SK-N-SH (cell line): Measurements from ENCODE around the gene CHSY1.

Experiments
- CHD2 ChIP-seq: fragments of 150-350 bp; IDR thresholded peaks from 2 replicates; pipeline ENCODE4 v1.6.1; 2018; ENCODE audit warnings: low read length; ENCODE audit not compliant: partially characterized antibody
- FOXJ3 ChIP-seq: sonication (generic); formaldehyde crosslinking; IDR thresholded peaks from 2 replicates; pipeline ENCODE4 v1.5.1; 2020; ENCODE audit warnings: mild to moderate bottlenecking, missing genetic modification reagents
- MXI1 ChIP-seq: IDR thresholded peaks from 2 replicates; pipeline ENCODE4 v1.6.1; 2012; ENCODE audit warnings: mild to moderate bottlenecking, low read depth, low read length, improper control_type of control experiment
- POLR2AphosphoS5 ChIP-seq: IDR thresholded peaks from 2 replicates; pipeline ENCODE4 v1.6.1; 2012; ENCODE audit warnings: low read depth, low read length
- TAF1 ChIP-seq: IDR thresholded peaks from 2 replicates; pipeline ENCODE4 v1.6.1; 2012; ENCODE audit warnings: low read depth, mild to moderate bottlenecking, low read length, moderate library complexity, borderline replicate concordance
- TF ChIP-seq, protein P1 (sequence below): IDR thresholded peaks from 2 replicates; pipeline ENCODE4 v1.6.1; 2012; ENCODE audit warnings: mild to moderate bottlenecking, low read depth, low read length, moderate library complexity

DNA sequence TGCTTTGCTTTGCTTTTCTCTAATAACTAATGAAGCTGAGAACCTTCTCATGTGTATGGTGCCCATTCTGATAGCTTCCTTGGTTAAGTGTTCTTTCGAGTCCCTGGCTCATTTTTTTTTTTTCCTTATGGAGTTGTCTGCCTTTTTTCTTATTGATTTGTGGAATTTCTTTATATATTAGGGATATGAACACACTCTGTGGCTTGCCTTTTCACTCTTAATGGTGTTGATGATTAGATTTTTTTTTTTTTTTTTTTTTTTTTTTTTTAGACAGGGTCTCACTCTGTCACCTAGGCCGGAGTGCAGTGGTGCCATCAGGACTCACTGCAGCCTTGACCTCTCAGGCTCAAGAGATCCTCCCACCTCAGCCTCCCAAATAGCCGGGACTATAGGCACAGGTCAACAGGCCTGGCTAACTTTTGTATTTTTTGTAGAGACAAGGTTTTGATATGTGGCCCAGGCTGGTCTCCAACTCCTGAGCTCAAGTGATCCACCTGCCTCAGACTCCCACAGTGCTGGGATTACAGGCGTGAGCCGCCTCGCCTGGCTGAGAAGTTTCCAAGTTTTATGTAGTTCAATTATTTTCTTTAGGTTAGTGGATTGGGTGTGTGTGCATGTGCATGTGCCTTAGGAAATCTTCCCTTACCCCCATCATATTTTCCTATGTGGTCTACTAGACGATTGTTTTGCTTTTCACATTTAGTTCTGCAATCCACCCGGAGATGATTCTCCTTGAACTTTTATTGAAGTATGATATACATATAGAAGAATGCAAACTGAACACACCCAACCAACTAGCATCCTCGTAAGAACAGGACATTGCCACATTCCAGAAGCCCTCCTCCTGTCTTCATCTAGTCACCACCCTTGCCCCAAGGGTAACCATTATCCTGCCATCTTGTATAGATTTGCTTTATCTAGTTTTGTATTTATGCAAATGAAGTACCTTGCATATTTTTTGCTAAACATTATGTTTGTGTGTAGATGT lies 44.9 kb upstream of the CHSY1 start:
- TF ChIP-seq CHD2 = no peak
- TF ChIP-seq TAF1 = no peak
- TF ChIP-seq, protein P1, sequence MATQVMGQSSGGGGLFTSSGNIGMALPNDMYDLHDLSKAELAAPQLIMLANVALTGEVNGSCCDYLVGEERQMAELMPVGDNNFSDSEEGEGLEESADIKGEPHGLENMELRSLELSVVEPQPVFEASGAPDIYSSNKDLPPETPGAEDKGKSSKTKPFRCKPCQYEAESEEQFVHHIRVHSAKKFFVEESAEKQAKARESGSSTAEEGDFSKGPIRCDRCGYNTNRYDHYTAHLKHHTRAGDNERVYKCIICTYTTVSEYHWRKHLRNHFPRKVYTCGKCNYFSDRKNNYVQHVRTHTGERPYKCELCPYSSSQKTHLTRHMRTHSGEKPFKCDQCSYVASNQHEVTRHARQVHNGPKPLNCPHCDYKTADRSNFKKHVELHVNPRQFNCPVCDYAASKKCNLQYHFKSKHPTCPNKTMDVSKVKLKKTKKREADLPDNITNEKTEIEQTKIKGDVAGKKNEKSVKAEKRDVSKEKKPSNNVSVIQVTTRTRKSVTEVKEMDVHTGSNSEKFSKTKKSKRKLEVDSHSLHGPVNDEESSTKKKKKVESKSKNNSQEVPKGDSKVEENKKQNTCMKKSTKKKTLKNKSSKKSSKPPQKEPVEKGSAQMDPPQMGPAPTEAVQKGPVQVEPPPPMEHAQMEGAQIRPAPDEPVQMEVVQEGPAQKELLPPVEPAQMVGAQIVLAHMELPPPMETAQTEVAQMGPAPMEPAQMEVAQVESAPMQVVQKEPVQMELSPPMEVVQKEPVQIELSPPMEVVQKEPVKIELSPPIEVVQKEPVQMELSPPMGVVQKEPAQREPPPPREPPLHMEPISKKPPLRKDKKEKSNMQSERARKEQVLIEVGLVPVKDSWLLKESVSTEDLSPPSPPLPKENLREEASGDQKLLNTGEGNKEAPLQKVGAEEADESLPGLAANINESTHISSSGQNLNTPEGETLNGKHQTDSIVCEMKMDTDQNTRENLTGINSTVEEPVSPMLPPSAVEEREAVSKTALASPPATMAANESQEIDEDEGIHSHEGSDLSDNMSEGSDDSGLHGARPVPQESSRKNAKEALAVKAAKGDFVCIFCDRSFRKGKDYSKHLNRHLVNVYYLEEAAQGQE = no peak
- TF ChIP-seq POLR2AphosphoS5 = no peak
- TF ChIP-seq MXI1 = no peak
- TF ChIP-seq FOXJ3 = no peak
